GM19035 (cell line): ENCODE measurements around the gene CAPN11.

Experiments used
- ATAC-seq: cut with Tn5 transposase; IDR thresholded peaks from one replicate; pipeline ENCODE4 v1.9.1; 2021; ENCODE audit not compliant: unreplicated experiment

CAPN11 gene

DNA sequence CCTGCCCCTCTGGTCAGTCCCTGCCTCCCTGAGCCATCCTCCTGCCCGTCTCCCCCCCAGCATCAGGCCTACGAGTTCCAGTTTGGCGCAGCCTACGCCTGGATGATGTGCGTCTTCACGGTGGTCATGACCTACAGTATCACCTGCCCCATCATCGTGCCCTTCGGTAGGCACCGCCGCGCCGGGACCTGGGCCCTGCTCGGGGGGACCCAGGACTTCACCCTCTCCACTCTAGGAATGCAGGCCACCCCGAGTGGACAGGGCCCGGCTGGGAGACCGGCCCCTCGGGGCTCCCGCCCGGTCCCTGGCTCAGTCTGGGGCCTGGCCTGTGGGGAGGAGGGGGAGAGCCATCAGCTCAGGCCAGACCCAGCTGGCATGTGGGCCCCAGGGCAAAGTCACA, 6.1 kb upstream of the CAPN11 start:
- ATAC-seq = no peak

DNA sequence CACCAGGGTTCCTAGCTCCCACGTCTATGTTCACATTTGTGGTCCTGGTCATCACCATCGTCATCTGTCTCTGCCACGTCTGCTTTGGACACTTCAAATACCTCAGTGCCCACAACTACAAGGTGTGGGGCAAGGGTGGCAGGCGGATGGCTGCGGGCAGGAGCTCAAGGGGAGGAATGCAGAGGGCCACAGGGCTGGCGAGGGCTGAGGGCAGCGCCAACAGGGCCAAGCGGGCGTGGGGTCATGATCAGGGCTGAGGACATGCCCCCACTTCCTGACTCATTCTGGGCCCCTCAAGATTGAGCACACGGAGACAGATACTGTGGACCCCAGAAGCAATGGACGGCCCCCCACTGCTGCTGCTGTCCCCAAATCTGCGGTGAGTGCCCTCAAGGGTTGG, 4.6 kb upstream of the CAPN11 start:
- no peak for ATAC-seq

DNA sequence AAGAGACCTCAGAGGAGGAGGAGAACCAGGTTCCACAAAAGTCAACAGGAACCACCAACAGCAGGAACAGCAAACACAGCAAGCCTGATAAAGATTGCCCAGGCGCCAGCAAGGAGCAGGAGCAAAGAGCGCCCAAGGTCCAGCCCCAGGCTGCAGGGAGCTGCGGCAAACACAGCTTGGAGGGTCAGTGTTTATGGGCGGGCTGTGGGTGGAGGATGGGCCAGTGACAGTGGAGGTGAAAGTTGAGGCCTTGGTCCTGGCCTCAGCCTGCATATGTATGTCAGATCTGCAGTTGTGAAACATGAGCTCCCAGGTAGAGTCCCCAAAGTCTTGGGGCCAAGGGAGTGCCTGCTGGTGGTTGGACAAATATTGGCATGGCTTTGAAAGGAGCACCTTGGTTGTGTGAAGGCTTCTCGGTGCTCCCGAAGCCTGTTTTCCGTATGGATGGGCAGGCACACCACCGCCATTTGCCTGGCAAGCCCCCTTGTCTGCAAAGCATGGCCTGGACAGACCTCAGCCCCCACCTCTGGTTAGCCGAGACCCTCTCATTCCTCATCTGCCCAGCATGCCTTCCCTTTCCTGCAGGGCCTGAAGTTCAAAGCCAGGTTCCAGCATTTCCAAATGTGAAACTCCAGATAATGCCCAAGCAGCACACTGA, 2.0 kb upstream of the CAPN11 start:
- ATAC-seq = no peak

DNA sequence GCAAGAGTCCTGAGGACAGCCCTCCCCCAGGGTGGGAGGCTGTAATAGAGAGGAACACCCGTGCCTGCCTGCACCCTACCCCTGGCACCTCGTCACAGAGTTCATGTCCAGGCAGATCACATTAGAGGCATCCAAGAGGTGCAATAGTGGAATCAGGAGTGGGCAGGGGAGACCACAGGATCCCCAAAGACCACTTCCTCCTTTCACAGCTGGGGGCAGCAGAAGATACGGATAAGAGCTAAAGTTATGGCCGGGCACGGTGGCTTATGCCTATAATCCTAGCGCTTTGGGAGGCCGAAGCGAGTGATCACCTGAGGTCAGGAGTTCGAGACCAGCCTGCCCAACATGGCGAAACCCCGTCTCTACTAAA, 1.5 kb upstream of the CAPN11 start:
- no peak for ATAC-seq

DNA sequence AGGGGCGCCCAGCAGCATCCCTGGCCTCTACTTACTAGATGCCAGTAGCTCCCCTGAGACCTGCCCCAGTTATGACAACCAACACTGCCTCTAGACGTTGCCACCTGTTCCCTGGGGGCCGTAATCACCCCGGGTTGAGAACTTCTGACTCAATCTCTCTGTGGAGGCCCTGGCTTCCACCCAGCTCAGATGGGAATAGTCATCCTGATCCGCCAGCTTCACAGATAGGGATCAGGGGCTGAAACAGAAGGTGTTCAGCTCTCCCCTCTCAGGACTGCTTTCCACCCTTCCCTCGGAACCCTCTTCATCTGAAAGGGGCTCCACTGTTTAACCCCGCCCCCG, 3.3 kb downstream of the CAPN11 start:
- no peak for ATAC-seq

- no peak for ATAC-seq
These were observed 4.4 kb downstream of the CAPN11 start for GRCh38 chr6:44162876-44163625.

DNA sequence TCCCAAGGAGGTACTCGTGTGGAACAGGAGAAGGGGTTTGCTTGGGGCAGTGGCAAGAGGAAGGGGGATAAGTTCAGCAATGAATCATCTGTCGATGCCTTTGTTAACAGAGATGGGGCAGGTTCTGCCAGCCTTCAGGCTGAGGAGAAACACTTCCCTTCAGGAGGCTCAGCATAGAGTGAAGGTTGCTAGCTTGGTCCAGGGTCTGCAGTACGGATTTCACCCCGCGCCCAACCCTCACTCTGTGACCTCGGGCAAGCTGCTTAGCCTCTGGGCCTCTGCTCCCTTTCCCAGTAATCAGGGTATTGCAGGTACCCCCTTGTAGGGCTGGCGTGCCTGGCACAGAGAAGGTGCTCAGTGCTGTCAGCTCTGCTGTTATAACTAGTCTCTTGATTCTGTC, 7.5 kb downstream of the CAPN11 start:
- ATAC-seq = no peak

GRCh38 chr6:44166591-44167184, 8.1 kb downstream of the CAPN11 start:
- no peak for ATAC-seq

DNA sequence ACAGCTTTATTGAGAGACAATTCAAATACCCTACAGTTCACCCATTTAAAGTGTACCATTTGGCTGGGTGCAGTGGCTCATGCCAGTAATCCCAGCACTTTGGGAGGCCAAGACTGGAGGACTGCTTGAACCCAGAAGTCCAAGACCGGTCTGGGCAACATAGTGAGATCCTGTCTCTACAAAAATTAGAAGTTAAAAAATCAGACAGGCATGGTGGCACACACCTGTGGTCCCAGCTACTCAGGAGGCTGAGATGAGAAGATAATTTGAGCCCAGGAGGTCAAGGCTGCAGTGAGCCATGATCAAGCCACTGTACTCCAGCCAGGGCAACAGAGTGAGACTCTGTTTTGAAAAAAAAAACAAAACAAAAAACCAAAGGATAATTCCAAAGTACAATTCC, 8.9 kb downstream of the CAPN11 start:
- no peak for ATAC-seq

DNA sequence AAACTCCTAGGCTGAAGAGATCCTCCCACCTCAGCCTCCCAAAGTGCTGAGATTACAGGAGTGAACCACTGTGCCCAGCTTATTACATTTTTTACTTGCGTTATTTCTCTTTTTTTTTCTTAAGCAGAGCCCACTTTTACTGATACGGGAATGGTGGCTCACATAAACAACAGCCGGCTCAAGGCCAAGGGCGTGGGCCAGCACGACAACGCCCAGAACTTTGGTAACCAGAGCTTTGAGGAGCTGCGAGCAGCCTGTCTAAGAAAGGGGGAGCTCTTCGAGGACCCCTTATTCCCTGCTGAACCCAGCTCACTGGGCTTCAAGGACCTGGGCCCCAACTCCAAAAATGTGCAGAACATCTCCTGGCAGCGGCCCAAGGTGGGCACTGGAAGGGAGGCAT, 10.5 kb downstream of the CAPN11 start:
- no peak for ATAC-seq

GRCh38 chr6:44169886-44170570, 11.4 kb downstream of the CAPN11 start:
- ATAC-seq = no peak

DNA sequence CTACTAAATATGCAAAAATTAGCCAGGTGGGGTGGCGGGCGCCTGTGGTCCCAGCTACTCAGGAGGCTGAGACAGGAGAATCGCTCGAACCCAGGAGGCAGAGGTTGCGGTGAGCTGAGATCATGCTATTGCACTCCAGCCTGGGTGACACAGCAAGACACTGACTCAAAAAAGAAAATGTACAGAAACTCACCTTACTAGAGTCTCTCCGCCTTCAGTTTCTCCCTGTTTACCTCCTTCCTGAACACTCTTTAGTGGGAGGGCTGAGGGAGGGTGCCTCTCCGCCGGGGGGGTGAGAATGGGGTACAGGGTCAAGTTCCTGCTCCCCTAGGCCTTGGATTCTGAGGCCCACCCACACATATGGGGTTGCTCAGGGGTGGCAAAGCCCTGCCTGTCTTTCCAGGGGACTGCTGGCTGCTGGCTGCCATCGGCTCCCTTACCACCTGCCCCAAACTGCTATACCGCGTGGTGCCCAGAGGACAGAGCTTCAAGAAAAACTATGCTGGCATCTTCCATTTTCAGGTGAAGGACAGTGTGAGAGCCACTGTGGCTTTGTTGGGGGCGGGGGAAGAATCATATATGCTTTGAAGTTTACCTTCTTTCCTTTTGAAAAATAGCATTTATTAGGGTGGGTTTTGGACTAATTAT, 13.4 kb downstream of the CAPN11 start:
- ATAC-seq = no peak

- peak; percentile 59 for ATAC-seq
These were observed 14.3 kb downstream of the CAPN11 start for GRCh38 chr6:44172731-44173500.

DNA sequence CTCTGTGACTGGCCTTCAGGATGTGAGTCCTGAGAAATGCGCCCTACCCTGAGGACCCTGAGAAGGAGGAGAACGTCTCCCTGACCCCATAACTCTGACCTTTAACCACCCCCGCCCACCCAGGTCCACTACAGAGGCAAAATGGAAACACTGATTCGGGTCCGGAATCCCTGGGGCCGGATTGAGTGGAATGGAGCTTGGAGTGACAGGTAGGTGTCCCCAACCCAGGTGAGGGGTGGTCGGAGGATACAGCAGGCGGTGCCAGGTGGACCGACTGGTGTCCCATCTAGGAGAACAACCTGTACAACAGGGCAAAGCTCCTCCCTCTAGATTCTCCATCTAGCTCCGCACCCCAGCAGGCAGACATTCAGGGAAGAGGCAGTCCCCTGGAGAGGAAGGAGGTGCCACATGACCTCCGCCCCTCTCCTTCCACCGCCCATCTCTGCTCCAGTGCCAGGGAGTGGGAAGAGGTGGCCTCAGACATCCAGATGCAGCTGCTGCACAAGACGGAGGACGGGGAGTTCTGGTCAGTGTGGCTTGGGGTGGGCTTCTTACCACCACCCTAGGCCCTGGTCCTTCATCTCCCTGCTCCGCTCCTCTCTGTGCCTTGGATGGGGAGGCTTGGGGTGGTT, 17.6 kb downstream of the CAPN11 start:
- ATAC-seq = no peak

DNA sequence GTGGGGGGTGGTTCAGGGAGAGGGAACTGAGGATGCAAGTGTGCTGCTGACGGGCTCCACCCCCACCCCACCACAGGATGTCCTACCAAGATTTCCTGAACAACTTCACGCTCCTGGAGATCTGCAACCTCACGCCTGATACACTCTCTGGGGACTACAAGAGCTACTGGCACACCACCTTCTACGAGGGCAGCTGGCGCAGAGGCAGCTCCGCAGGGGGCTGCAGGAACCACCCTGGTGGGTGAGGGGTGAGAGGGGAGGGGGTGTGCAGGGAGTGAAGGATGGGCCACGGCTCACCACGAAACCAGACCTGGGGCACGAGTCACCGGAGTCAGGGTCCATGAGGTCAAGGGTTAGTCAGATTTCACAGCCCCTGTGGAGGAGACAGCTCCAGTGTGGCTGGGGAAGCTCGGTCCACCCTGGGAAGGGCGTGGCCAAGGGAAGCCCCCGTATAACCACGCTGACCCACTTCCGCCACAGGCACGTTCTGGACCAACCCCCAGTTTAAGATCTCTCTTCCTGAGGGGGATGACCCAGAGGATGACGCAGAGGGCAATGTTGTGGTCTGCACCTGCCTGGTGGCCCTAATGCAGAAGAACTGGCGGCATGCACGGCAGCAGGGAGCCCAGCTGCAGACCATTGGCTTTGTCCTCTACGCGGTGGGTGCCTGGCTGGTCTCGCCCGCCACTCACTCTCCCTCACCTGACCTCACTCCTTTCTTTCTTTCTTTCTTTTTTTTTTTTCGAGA, 18.3 kb downstream of the CAPN11 start:
- ATAC-seq = peak; percentile 51

DNA sequence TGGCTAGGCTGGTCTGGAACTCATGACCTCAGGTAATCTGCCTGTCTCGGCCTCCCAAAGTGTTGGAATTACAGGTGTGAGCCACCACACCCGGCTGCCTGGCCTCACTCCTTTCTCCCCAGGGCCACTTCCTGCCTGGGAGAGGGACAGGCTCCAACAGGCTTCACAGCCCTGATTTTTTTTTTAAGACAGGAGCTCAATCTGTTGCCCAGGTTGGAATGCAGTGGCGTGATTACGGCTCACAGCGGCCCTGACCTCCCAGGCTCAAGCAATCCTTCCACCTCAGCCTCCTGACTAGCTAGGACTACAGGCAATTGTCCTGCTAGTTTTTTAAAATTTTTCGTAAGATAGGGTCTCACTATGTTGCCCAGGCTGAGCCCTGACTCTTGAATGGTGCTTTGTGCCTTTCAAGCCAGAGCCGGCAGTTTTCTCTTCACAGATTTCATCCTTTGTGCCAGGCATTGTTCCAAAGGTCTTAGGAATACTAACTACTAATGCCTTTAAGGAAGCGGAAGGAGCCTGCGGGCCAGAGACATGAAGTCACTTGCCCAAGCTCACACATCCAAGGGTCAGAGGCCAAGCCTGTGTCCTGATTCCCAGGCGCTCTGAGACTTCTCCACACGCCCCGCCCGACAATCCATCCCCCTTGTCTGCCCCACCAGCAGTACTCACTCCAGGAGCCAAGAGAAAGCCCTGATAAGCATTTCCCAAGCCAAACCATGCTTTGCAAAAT, 19.2 kb downstream of the CAPN11 start:
- no peak for ATAC-seq

GRCh38 chr6:44178424-44179071, 19.9 kb downstream of the CAPN11 start:
- ATAC-seq = no peak

DNA sequence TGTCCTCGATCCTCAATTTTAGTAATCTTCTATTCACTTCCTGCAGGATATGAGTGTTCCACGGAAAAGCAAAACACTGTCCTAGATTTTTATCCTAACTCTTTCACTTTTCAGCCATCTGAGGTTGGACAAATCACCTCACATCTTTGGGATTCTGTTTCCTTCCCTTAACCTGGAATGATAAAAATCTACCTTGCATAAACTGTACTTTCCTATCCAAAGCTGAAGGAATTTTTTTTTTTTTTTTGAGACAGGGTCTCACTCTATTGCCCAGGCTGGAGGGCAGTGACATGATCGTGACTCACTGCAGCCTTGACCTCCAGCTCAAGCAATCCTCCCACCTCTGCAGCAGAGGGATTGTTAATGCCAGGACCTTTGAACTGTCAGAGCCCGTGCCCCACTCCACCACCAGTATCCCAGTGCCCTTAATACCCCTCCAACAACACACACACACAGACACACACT, 20.5 kb downstream of the CAPN11 start:
- no peak for ATAC-seq
